PC-3 (cell line): ENCODE data around the gene PDLIM7.

Source experiments
- EZH2 ChIP-seq: fragments of 300-600 bp; sonication (generic); IDR thresholded peaks from one replicate; pipeline ENCODE4 v1.6.1; 2017; ENCODE audit warnings: antibody characterized with exemption, mild to moderate bottlenecking, low read length; ENCODE audit not compliant: unreplicated experiment
- EZH2phosphoT487 ChIP-seq: fragments of 300-600 bp; sonication (generic); IDR thresholded peaks from 2 replicates; pipeline ENCODE4 v1.6.1; 2018; ENCODE audit warnings: mild to moderate bottlenecking, antibody characterized with exemption, low read length, borderline replicate concordance
- TF ChIP-seq, protein P1 (sequence below): fragments of 300-600 bp; sonication (generic); conservative IDR thresholded peaks from 2 replicates; pipeline ENCODE4 v1.5.1; 2017; ENCODE audit warnings: antibody characterized with exemption, low read depth, mild to moderate bottlenecking, low read length

DNA sequence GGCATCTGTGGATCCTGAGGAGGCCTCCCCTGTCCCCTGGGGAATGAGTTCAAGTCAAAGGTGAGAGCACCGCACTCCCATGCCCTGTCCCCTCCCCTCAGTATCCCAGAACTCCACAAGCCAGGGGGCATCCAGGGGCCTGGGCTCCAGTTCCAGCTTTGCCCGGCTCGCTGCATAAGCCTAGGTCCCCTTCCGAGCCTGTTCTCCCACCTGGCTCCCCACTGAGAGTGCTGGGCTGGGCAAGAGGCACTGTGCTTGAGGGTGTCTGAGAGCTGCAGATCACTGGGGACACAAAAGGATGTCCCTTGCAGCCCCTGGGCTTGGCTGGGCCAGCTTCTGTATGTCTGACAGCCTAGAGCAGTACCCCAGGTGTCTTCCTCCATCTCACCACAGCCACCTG lies 7.7 kb upstream of the PDLIM7 start:
- TF ChIP-seq, protein P1, sequence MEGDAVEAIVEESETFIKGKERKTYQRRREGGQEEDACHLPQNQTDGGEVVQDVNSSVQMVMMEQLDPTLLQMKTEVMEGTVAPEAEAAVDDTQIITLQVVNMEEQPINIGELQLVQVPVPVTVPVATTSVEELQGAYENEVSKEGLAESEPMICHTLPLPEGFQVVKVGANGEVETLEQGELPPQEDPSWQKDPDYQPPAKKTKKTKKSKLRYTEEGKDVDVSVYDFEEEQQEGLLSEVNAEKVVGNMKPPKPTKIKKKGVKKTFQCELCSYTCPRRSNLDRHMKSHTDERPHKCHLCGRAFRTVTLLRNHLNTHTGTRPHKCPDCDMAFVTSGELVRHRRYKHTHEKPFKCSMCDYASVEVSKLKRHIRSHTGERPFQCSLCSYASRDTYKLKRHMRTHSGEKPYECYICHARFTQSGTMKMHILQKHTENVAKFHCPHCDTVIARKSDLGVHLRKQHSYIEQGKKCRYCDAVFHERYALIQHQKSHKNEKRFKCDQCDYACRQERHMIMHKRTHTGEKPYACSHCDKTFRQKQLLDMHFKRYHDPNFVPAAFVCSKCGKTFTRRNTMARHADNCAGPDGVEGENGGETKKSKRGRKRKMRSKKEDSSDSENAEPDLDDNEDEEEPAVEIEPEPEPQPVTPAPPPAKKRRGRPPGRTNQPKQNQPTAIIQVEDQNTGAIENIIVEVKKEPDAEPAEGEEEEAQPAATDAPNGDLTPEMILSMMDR = no peak
- TF ChIP-seq EZH2phosphoT487 (no peak), EZH2 (no peak)
